GM21526 (cell line): Measurements from ENCODE around the gene IFITM10.

ENCODE experiments used
- ATAC-seq: cut with Tn5 transposase; IDR thresholded peaks from one replicate; pipeline ENCODE4 v1.9.1; 2021; ENCODE audit warnings: moderate library complexity; ENCODE audit not compliant: unreplicated experiment, low FRiP score

IFITM10 gene

DNA sequence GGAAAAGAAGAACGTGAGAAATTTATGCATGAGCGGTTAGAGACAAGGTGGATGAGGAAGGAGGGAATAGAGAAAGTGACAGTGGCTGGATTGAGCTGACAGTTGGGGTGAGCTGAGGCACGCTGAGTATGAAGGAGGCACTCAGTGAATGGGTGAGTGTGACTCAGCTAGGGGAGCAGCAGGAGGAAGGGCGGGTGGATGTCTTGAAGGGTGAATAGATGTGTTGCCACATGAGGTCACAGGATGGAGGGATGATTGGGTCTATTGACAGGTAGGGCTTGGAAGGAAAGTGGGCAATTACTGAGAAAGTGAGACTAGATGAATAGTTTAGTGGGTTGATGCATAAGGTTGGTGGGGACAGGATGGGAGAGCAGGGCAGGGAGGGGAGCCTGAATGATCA lies 8.0 kb downstream of the IFITM10 start:
- no peak for ATAC-seq

DNA sequence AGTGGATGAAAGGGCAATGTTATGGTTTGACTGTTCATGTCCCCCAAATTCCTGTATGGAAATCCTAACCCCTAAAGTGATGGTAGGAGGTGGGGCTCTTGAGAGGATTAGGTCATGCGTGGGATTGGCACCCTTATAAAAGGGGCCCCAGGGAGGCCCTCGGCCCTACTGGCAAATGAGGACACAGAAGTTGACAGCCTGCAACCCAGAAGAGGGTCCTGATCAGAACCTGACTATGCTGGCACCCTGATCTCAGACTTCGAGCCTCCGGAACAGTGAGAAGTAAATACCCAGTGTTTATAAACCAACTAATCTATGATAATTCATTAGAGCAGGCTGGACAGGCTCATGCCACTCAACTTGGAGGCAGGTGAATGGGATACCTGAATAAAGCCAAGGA lies 8.7 kb downstream of the IFITM10 start:
- no peak for ATAC-seq

- ATAC-seq: no peak
Observed at GRCh38 chr11:1740786-1741530, 9.4 kb downstream of the IFITM10 start.

GRCh38 chr11:1739576-1739975 lies 10.8 kb downstream of the IFITM10 start:
- ATAC-seq: no peak

DNA sequence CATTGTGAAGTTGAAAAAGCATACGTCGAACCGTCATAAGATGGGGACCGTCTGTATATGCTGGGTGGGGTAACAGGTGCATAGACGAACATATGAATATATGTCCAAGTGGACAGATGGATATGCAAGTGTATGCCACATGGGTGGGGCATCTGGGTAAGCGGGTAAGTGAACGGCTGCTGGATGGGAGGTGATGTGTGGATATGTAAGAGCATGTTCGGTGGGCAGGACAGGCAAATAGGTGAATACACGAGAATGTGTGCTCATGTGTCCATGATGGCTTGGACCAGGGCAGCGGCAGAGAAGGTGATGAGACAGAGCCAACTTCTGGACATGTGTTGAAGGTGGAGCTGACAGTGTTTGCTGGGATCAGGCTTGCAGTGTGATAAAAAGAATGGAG lies 12.0 kb downstream of the IFITM10 start:
- ATAC-seq: no peak

DNA sequence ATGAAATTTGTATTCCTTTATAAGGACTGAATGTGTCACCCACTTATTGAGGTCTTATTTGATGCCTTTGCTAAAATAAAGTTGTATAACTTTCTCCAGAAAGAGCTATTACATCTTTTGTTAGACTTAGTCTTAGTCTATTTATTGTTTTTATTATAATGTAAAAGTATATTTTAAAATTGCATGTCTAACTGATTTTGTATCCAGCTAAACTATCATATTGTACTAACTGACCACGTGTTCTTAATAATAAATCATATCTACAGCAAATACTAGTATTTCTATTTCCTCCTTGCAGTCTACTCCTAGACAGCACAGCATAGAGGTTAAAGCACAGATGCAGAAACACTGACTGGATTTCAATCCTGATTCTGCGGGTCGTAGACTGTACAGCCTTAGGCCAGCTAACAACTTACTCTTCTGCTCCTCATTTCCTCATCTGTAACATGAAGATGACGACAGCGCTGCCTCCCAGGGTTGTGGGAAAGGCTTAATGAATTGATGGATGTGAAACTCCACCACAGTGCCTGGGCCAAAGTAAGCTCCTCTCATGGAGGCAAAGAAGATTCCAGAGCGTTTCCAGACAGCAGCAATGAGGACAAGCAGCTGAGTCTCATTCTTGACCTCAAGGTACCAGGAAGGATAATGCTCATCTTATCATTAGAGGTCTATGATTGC lies 13.2 kb downstream of the IFITM10 start:
- ATAC-seq: no peak

GRCh38 chr11:1736447-1736992 lies 13.9 kb downstream of the IFITM10 start:
- ATAC-seq: no peak

- ATAC-seq: no peak
Observed at GRCh38 chr11:1735271-1735670, 15.1 kb downstream of the IFITM10 start.

DNA sequence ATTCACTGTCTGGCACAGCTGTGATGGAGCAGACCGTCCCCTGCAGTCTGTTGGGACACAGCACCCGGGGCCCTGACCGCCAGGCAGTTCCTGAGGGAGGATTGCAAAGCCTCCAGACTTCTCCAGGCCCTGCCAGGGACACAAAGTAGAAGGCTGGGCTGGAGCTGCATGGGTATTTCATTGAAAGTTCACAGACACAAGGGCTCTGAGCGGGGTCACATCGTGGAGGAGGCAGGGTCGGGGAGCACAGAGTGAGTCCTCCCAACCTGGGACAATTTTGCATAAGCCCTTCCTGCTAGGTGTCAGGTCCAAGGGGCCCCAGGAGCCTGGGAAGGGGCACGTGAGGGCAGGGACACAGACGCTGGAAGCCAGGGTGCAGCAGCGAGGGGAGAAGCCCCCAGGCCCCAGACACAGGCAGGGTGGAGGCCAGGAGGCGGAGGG lies 15.7 kb downstream of the IFITM10 start:
- ATAC-seq: no peak

GRCh38 chr11:1733716-1734640 lies 16.4 kb downstream of the IFITM10 start:
- ATAC-seq: no peak

- ATAC-seq: no peak
Observed at GRCh38 chr11:1733009-1733715, 17.2 kb downstream of the IFITM10 start.

GRCh38 chr11:1732418-1733008 lies 17.9 kb downstream of the IFITM10 start:
- no peak for ATAC-seq

GRCh38 chr11:1731451-1732059 lies 18.8 kb downstream of the IFITM10 start:
- no peak for ATAC-seq

GRCh38 chr11:1730059-1730629 lies 20.3 kb downstream of the IFITM10 start:
- ATAC-seq: no peak

- no peak for ATAC-seq
Observed at GRCh38 chr11:1729692-1730011, 20.7 kb downstream of the IFITM10 start.

GRCh38 chr11:1728931-1729691 lies 21.3 kb downstream of the IFITM10 start:
- no peak for ATAC-seq

- no peak for ATAC-seq
Observed at GRCh38 chr11:1728301-1728700, 22.1 kb downstream of the IFITM10 start.

DNA sequence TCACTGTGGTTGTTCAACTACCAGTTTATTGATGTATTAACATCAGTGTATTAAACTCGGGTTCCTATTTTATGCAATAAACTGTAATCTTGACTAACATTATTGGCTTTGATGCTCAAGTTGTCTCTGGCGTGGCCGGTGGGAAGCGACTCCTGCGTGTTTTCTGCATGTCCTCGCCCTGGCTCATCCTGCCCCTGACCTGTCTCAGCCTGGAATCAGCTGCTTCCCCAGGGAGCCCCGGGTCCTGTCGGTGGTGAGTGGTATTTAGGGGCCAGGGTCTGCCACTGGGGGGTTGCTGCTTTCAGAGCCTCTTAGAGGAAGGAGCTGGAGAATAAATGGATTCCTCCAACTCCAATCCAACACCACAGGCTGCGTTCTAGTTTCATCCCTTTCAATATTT lies 22.5 kb downstream of the IFITM10 start:
- ATAC-seq: no peak
